Measurements from ENCODE around the gene GNGT1.

Gene GNGT1

GRCh38 chr7:93884541-93884940 lies 21.8 kb upstream of the GNGT1 start:
- 89% methylated on average over 1 of the region's 1 CpG for WGBS

DNA sequence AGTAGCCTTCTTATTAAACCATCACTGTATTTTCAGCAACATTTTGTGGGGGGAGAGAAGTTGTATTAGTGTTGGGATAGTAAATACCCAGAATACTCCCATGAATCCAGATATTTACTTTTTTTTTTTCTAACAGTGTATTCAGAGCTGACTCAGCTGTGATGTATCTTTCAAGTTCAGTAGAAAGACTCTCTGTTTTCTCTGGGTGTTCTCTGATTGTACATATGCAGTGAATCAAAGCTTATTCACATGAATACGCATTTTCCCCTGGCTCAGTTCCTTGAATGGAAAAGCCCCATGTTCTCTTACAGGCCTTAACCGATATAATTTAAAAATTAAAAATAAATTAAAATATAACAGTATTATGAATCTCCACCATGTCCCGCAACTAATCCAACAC lies 17.1 kb upstream of the GNGT1 start:
- DNase-seq, result peak; percentile 47
- Histone ChIP-seq H3K79me1 (replicated peaks; ENCODE audit: low read length, poor library complexity, severe bottlenecking) (no peaks in the 10 kb centered on the region), H4K91ac (ENCODE audit: low read length) (no peak overlapping the region), H3K9ac (ENCODE audit: low read length) (peak overlapping the region; percentile 77), H3K18ac (ENCODE audit: low read depth in 1 of 2, low read length in 2 of 2) (no peak overlapping the region), H2BK12ac (ENCODE audit: low read length in 2 of 2) (no peak overlapping the region), H2AK5ac (ENCODE audit: low read length, severe bottlenecking) (no peak overlapping the region), H3K23ac (ENCODE audit: low read length in 2 of 2) (no peak overlapping the region), H3K14ac (ENCODE audit: low read length in 2 of 2) (no peak overlapping the region), H3K4ac (ENCODE audit: low read depth in 1 of 2, low read length in 2 of 2) (no peak overlapping the region), H2BK120ac (ENCODE audit: low read depth, low read length) (no peak overlapping the region), H2BK15ac (ENCODE audit: low read depth, poor library complexity, severe bottlenecking) (no peak overlapping the region), H2AFZ (ENCODE audit: low read depth, low read length) (no peak overlapping the region), H4K8ac (ENCODE audit: low read length) (no peak overlapping the region), H3K4me2 (ENCODE audit: low read length, poor library complexity, severe bottlenecking) (no peak overlapping the region), H3K36me3 (ENCODE audit: control insufficient read depth in 1 of 2, insufficient read depth in 2 of 2, low read depth in 1 of 2, low read length in 2 of 2) (no peaks in the 10 kb centered on the region), H3K4me1 (ENCODE audit: control insufficient read depth, insufficient read depth, low read depth, low read length) (no peaks in the 10 kb centered on the region), H3K4me3 (ENCODE audit: insufficient read depth in 1 of 2, low read depth in 1 of 2, low read length in 2 of 2) (peak overlapping the region in 1 of 2 experiments; percentile 82), H3K27me3 (ENCODE audit: control insufficient read depth in 1 of 2, insufficient read depth in 1 of 2, low read length in 2 of 2) (no peaks in the 10 kb centered on the region), H3K9me3 (ENCODE audit: control insufficient read depth, low read length) (no peaks in the 10 kb centered on the region), H3K27ac (ENCODE audit: low read length, poor library complexity, severe bottlenecking) (no peak overlapping the region), H2BK5ac (ENCODE audit: low read depth, low read length, poor library complexity, severe bottlenecking) (no peak overlapping the region)
- 50% methylated on average over 1 of the region's 3 CpGs for WGBS

More at GRCh38 chr7:93884541-93884940, 21.8 kb upstream of the GNGT1 start:
- H2BK120ac ChIP-seq (ENCODE audit: low read depth, low read length), result no peak overlapping the region
- no peak overlapping the region for H3K4ac ChIP-seq (ENCODE audit: low read depth in 1 of 2, low read length in 2 of 2)
- H3K18ac ChIP-seq (ENCODE audit: low read depth in 1 of 2, low read length in 2 of 2), result no peak overlapping the region
- no peak overlapping the region for H2AFZ ChIP-seq (ENCODE audit: low read depth, low read length)
- no peaks in the 10 kb centered on the region for H3K27me3 ChIP-seq (ENCODE audit: control insufficient read depth in 1 of 2, insufficient read depth in 1 of 2, low read length in 2 of 2)
- H2BK12ac ChIP-seq (ENCODE audit: low read length in 2 of 2), result no peak overlapping the region
- no peak overlapping the region for H3K23ac ChIP-seq (ENCODE audit: low read length in 2 of 2)
- DNase-seq, result no peak
- H3K9ac ChIP-seq (ENCODE audit: low read length), result no peak overlapping the region
- no peak overlapping the region for H2BK5ac ChIP-seq (ENCODE audit: low read depth, low read length, poor library complexity, severe bottlenecking)
- H3K4me1 ChIP-seq (ENCODE audit: control insufficient read depth, insufficient read depth, low read depth, low read length), result no peaks in the 10 kb centered on the region
- H3K4me2 ChIP-seq (ENCODE audit: low read length, poor library complexity, severe bottlenecking), result no peak overlapping the region
- H3K9me3 ChIP-seq (ENCODE audit: control insufficient read depth, low read length), result peaks cover 9% of the 10 kb centered on the region
- H3K27ac ChIP-seq (ENCODE audit: low read length, poor library complexity, severe bottlenecking), result no peak overlapping the region
- no peaks in the 10 kb centered on the region for H3K36me3 ChIP-seq (ENCODE audit: control insufficient read depth in 1 of 2, insufficient read depth in 2 of 2, low read depth in 1 of 2, low read length in 2 of 2)
- H2AK5ac ChIP-seq (ENCODE audit: low read length, severe bottlenecking), result no peak overlapping the region
- no peaks in the 10 kb centered on the region for H3K79me1 ChIP-seq (replicated peaks; ENCODE audit: low read length, poor library complexity, severe bottlenecking)
- no peak overlapping the region for H2BK15ac ChIP-seq (ENCODE audit: low read depth, poor library complexity, severe bottlenecking)
- H4K8ac ChIP-seq (ENCODE audit: low read length), result no peak overlapping the region
- H4K91ac ChIP-seq (ENCODE audit: low read length), result no peak overlapping the region
- no peak overlapping the region for H3K14ac ChIP-seq (ENCODE audit: low read length in 2 of 2)
- H3K4me3 ChIP-seq (ENCODE audit: insufficient read depth in 1 of 2, low read depth in 1 of 2, low read length in 2 of 2), result no peak overlapping the region

DNA sequence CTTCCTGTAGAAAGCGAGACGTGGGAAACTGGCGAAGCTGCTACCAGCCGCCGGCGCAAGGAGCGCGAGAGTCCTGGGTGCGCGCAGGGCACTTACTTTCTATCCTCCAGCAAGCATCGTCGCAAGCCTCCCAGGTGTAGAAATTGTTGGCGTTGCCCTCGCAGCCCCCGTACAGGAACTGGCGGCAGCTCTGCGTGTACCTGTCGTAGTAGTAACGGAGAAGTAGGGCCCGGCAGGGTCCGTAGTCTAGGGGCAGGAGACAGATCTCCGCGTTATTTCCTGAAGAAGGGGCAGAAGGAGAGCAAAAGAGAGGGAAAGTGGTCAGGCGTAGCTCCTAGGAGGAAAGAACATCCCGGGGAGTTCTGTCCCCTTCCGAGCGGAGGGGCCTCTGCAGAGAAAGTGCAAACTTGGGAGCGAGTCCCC lies 16.3 kb upstream of the GNGT1 start:
- peak overlapping the region; percentile 99 for H3K4me2 ChIP-seq (ENCODE audit: low read length, poor library complexity, severe bottlenecking)
- H2BK5ac ChIP-seq (ENCODE audit: low read depth, low read length, poor library complexity, severe bottlenecking), result no peak overlapping the region
- H3K14ac ChIP-seq (ENCODE audit: low read length in 2 of 2), result no peak overlapping the region
- H2AFZ ChIP-seq (ENCODE audit: low read depth, low read length), result peak overlapping the region; percentile 87
- H3K18ac ChIP-seq (ENCODE audit: low read depth in 1 of 2, low read length in 2 of 2), result peak overlapping the region; percentile 71 to 86
- H4K8ac ChIP-seq (ENCODE audit: low read length), result peak overlapping the region; percentile 82
- peak overlapping the region; percentile 23 for H2BK15ac ChIP-seq (ENCODE audit: low read depth, poor library complexity, severe bottlenecking)
- peak; percentile 73 for DNase-seq
- no peak overlapping the region for H2AK5ac ChIP-seq (ENCODE audit: low read length, severe bottlenecking)
- H3K9me3 ChIP-seq (ENCODE audit: control insufficient read depth, low read length), result no peaks in the 10 kb centered on the region
- H4K91ac ChIP-seq (ENCODE audit: low read length), result no peak overlapping the region
- H3K4ac ChIP-seq (ENCODE audit: low read depth in 1 of 2, low read length in 2 of 2), result peak overlapping the region in 1 of 2 experiments; percentile 64
- H3K27me3 ChIP-seq (ENCODE audit: control insufficient read depth in 1 of 2, insufficient read depth in 1 of 2, low read length in 2 of 2), result no peaks in the 10 kb centered on the region
- H3K23ac ChIP-seq (ENCODE audit: low read length in 2 of 2), result no peak overlapping the region
- H3K36me3 ChIP-seq (ENCODE audit: control insufficient read depth in 1 of 2, insufficient read depth in 2 of 2, low read depth in 1 of 2, low read length in 2 of 2), result no peaks in the 10 kb centered on the region
- H3K9ac ChIP-seq (ENCODE audit: low read length), result peak overlapping the region; percentile 77
- peak overlapping the region; percentile 82 for H3K4me3 ChIP-seq (ENCODE audit: insufficient read depth in 1 of 2, low read depth in 1 of 2, low read length in 2 of 2)
- peak overlapping the region; percentile 19 for H2BK120ac ChIP-seq (ENCODE audit: low read depth, low read length)
- no peak overlapping the region for H2BK12ac ChIP-seq (ENCODE audit: low read length in 2 of 2)
- H3K4me1 ChIP-seq (ENCODE audit: control insufficient read depth, insufficient read depth, low read depth, low read length), result no peaks in the 10 kb centered on the region
- WGBS, result under 1% methylated on average over 28 of the region's 28 CpGs
- H3K27ac ChIP-seq (ENCODE audit: low read length, poor library complexity, severe bottlenecking), result peak overlapping the region; percentile 50
- H3K79me1 ChIP-seq (replicated peaks; ENCODE audit: low read length, poor library complexity, severe bottlenecking), result no peaks in the 10 kb centered on the region

GRCh38 chr7:93890464-93891068 lies 15.8 kb upstream of the GNGT1 start, which contains the start of gene TFPI2:
Gene TFPI2 (minus strand): TSS chr7:93890753. CDS start chr7:93890678, 75 bp downstream.
- Histone ChIP-seq H3K9me3 (ENCODE audit: control insufficient read depth, low read length) (no peaks in the 10 kb centered on the region), H2BK15ac (ENCODE audit: low read depth, poor library complexity, severe bottlenecking) (peak within 1 kb of the TSS; percentile 23), H3K36me3 (ENCODE audit: control insufficient read depth in 1 of 2, insufficient read depth in 2 of 2, low read depth in 1 of 2, low read length in 2 of 2) (no peaks in the 10 kb centered on the region)

More at GRCh38 chr7:93890464-93891068, 15.8 kb upstream of the GNGT1 start, which contains the start of gene TFPI2:
- H3K4ac ChIP-seq (ENCODE audit: low read depth in 1 of 2, low read length in 2 of 2), result peak within 1 kb of the TSS in 1 of 2 experiments; percentile 64
- H3K27ac ChIP-seq (ENCODE audit: low read length, poor library complexity, severe bottlenecking), result peak within 1 kb of the TSS; percentile 50
- H2BK12ac ChIP-seq (ENCODE audit: low read length in 2 of 2), result peak within 1 kb of the TSS; percentile 39 to 45
- H3K14ac ChIP-seq (ENCODE audit: low read length in 2 of 2), result no peak within 1 kb of the TSS
- H3K4me3 ChIP-seq (ENCODE audit: insufficient read depth in 1 of 2, low read depth in 1 of 2, low read length in 2 of 2), result peak within 1 kb of the TSS; percentile 82
- H2AFZ ChIP-seq (ENCODE audit: low read depth, low read length), result peak within 1 kb of the TSS; percentile 87
- H3K79me1 ChIP-seq (replicated peaks; ENCODE audit: low read length, poor library complexity, severe bottlenecking), result no peaks in the 10 kb centered on the region
- H2AK5ac ChIP-seq (ENCODE audit: low read length, severe bottlenecking), result no peak within 1 kb of the TSS
- under 1% methylated on average over 45 of the region's 49 CpGs for WGBS
- H3K23ac ChIP-seq (ENCODE audit: low read length in 2 of 2), result no peak within 1 kb of the TSS
- peak within 1 kb of the TSS; percentile 27 for H4K91ac ChIP-seq (ENCODE audit: low read length)
- H4K8ac ChIP-seq (ENCODE audit: low read length), result peak within 1 kb of the TSS; percentile 82
- no peaks in the 10 kb centered on the region for H3K27me3 ChIP-seq (ENCODE audit: control insufficient read depth in 1 of 2, insufficient read depth in 1 of 2, low read length in 2 of 2)
- peak within 1 kb of the TSS; percentile 77 for H3K9ac ChIP-seq (ENCODE audit: low read length)
- no peaks in the 10 kb centered on the region for H3K4me1 ChIP-seq (ENCODE audit: control insufficient read depth, insufficient read depth, low read depth, low read length)
- H3K18ac ChIP-seq (ENCODE audit: low read depth in 1 of 2, low read length in 2 of 2), result peak within 1 kb of the TSS; percentile 71 to 86
- H2BK5ac ChIP-seq (ENCODE audit: low read depth, low read length, poor library complexity, severe bottlenecking), result no peak within 1 kb of the TSS
- H3K4me2 ChIP-seq (ENCODE audit: low read length, poor library complexity, severe bottlenecking), result peak within 1 kb of the TSS; percentile 99
- DNase-seq, result peak; percentile 79
- H2BK120ac ChIP-seq (ENCODE audit: low read depth, low read length), result peak within 1 kb of the TSS; percentile 34

All from mesenchymal stem cell (in vitro differentiated cells and primary cell).